HG03066 (cell line): ENCODE results near the gene KRTAP12-2.

Experiments
- ATAC-seq: cut with Tn5 transposase; IDR thresholded peaks from one replicate; pipeline ENCODE4 v1.9.1; 2021; ENCODE audit warnings: low read depth; ENCODE audit not compliant: unreplicated experiment

KRTAP12-2 gene, protein sequence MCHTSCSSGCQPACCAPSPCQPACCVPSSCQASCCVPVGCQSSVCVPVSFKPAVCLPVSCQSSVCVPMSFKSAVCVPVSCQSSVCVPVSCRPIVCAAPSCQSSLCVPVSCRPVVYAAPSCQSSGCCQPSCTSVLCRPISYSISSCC

DNA sequence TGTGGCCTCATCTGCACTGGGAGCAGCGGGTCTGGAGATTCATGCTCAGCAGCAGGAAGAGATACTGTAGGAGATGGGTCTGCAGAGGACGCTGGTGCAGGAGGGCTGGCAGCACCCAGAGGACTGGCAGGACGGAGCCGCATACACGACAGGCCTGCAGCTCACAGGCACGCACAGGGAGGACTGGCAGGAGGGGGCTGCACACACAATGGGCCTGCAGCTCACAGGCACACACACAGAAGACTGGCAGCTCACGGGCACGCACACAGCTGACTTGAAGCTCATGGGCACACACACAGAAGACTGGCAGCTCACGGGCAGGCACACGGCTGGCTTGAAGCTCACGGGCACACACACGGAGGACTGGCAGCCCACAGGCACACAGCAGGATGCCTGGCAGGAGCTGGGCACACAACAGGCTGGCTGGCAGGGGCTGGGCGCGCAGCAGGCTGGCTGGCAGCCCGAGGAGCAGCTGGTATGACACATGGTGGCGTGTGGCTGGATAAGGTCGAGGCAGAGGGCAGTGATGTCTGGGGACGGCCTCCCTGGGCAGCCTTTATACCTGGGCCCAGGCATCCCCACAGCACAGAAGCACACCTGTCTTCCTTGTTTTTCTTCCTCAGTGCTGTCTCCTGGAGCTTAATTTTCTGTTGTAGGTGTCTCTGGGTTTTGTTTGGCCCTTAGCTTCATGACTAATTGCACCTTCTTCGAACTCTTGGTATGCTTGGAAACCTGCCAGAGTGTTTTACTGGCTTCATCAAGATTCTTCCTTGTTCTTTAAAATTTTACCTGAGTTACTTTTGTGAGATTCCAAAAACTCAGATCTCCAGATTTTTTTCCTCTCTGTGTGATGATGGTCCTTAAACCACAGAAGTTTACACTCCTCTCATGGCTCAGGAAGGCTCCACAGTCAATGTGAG lies at the start of gene KRTAP12-2:
TSS of gene KRTAP12-2 (minus strand) at position 527 of the 920 bp plus-strand sequence. CDS start at position 486, 41 bp downstream.
- ATAC-seq = no peak

DNA sequence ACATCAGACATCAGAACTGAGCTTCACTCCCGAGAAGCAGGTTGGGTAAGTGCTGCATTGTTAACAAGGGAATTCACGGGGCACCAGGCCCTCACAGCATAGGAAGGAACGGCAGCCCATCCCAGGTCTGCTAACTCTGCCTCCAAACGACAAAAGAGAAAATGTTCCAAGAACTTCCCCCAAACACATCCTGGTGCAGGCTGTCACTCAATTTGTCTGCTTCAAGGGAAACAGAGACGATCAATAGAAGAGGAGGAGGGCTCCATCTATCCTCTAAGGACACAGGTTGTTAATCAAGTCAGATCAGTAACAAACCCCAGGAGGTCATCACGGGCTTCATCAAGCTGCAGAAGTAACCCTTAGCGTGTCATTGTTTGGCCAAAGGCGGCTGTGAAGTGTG lies 48.2 kb upstream of the KRTAP12-2 start:
- ATAC-seq = no peak

DNA sequence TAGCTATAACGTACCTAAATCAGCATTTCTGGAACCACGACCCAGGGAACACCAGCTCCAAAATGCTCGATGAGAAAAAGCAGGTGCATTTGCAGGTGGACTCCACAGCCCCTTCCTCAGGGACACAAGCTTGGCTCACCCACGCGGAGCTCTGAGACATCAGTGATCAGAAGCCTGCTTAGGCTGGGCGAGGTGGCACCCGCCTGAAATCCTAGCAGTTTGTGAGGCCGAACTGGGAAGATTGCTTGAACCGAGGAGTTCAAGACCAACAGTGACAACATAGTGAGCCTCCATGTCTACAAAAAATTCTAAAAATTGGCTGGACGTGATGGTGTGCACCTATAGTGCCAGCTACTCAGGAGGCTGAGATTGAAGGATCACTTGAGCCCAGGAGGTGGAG lies 47.1 kb upstream of the KRTAP12-2 start:
- ATAC-seq = no peak

DNA sequence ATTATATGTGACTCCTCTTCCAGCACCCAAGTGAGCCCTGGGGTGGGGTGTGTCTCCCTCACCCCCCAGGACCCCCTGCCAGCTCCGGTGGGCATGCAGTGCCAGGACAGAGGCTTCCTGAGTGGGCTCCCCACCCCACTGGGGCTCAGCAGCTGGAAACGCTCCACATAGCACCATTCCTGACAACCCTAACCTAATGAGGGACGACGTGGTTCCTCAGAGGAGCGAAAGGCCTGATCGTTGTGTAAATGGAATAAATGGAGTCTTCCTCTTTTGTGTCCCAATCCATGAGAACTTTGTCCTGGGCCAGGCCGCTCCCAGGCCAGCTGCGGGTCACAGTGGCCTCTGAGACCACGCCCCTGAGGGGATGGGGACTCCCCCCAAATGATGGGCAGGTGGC lies 46.4 kb upstream of the KRTAP12-2 start:
- ATAC-seq = no peak

DNA sequence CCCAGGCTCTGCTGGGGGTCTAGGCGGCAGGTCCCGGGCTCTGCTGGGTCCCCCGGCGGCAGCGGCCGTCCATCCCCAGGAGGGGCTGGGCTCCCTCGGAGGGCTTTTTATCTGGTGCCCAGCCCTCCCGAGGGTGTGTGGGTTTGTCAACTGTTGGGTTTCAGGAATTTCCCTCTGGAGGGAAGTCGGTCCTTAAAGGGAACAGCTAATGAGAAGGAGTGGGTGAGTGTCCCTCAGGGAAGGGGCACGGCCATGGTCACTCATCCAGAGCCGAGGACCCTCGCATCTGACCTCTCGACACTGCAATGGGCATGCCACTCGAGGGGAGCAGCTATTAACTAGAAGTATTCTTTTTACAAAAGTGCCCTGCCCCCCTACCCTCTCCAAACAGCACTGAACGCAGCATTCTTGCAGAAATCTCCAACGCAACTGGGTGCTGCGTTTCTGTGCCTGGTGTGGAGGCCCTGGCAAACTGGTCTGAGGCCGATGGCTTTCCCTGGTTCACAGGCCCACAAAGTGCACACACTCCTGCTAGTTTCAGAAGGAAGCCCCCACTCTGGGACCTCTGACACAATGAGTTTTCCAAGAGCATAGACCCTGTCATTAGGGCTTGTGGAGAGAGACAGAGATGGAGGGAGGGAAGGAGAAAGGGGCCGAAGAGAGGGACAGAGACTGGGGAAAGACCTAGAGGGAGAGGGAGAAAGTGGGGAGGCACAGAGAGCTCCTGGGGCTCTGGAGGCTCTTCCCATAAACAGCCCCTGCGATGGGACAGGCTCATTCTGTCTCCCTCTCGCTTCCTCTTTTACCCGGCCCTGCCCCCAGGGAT lies 45.7 kb upstream of the KRTAP12-2 start:
- ATAC-seq = no peak

DNA sequence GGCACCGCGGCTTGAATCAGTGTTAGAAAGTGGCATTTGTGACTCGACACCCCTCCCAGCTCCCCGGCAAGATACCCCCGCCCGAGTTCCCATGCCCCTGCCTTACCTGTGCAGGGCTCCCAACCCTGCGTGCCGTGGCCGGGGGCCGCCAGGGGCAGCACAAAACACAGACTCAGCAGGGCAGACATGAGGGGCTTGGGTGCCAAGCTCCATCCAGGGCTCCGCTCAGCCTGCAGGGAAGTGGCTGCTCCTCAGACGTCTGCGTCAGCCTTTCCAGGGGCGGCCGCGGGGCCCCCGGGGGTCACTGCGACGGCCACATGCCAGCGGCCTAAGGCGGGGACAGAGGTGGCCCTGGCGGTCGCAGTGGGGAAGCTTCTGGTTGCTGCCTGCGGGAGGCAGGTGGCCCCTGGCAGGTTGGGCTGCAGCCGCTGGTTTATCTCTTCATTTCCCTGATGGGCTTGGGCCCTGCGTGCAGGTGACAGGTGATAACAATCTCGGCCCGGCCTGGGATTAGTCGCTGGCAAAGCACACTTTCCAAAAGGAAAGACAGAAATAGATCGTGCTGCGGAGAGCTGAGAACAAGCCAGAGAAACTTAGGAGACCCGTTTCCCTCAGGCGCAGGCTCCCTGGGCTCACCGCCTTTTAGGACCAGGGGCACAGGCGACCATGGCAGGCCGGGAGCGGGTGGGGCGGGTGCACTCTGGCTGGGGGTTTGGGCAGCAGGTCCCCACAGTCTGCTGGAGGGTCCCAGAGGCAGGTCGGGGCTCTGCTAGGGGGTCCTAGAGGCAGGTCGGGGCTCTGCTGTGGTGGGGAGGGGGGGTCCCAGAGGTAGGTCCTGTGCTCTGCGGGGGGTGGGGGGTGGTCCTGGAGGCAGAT lies 44.8 kb upstream of the KRTAP12-2 start, which contains the start of gene TSPEAR:
TSS of gene TSPEAR (minus strand) at position 246 of the 876 bp plus-strand sequence. CDS start at position 188, 58 bp downstream.
- ATAC-seq = no peak

DNA sequence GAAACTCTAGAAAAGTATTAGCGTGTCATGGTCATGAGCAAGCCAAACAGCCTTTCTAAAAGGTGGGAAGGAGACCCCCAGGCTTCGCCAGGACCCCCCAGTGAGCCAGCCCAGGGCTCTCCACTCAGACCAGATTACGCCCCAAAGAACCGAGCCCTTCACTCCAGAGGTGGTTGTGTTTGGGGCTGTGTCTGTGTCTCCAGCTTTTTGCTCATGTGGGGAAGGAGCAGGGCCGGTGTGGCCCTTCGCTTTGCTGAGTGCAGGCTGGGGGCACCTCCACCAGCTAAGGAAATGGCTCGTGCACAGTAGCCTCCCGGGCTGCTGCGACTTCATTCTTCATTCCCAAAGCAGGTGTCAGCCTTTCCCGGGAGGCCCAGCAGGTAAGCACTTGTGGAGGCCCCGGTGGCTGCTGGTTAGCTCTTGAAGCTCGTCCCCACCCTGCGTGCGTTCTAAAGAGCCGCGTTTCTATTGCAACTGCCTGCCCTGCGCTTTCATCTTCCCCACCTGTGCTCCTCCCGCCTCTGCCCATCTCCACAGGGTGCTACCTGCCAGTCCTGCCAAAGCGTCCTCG lies 44.1 kb upstream of the KRTAP12-2 start:
- no peak for ATAC-seq

DNA sequence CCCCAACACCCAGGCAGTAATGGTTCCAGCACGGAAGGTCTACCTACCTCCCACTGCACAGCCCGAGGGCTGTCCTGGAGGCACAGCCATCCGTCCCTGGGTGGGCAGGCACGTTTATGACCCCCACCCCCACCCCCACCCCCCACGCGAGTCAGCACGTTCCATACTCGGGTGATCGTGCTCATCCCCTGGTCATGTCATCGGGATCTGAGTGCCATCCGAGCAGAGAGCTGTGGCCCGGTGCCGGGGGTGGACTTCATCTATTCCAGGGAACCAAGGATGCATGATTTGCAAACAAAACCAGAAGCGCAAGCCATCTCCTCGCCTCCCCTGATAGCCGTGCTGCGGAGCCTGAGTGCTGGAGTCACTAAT lies 43.6 kb upstream of the KRTAP12-2 start:
- no peak for ATAC-seq

DNA sequence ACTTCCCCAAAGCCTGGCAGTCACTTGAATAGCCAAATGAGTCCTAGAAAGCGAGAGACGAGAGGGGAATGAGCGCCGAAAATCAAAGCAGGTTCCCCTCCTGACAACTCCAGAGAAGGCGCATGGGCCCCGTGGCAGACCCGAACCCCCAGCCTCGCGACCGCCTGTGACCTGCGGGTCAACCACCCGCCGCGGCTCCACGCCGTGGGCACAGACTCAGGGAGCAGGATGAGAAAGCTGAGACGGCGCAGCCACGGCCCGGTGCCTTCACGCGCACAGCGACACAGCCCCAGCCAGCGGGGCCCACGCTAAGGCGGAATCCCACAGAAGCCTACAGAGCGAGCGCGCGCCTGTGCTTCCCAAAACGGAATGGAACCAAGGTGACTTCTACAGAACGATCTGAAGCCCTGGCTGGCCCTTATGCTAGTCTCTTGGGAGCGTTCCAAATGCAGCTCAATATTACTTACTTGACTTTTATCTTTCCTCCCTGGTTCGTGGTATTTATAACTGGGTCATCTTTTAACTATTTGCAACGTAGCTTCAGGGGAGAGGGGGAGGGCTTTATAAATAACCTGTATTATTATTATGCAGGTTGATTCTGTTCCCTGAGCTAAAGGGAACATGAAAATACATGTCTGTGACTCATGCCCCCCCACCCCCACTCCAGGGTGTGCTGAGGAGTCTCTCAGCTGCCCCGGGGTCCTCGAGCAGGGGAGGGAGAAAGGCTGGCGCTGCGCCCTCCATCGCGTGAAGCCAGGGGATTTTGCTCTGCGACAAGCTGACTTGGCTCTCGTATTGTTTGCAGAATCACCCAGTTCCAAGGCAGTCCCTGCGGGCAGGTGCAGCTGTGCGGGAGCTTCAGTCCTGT lies 42.9 kb upstream of the KRTAP12-2 start:
- ATAC-seq = no peak

DNA sequence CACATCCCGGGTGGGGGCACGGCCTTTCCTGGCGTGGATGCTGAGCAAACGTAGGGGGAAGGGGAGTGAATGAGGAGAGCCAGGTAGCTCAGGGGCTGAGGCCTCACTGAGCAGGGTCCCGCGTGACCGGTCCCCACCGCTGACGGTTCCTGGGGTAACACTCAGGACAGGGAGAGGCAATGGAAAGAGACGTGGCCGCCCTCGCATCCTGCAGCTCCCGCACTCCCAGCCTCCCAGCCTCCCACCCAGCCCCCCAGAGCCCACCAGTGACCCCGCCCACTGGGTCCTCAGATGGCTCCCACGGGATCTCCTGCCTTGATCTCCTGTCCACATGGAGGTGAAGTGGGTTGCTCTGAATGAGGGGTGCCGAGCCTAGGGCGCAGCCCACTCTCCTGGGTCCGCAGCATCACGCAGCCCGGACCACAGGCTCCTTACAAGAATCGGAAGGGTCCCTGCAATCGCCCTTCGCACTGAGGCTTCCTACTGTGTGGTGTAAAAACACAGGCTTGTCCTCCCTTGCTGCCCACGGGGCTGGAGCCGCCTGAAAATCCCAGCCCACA lies 42.2 kb upstream of the KRTAP12-2 start:
- ATAC-seq = no peak

DNA sequence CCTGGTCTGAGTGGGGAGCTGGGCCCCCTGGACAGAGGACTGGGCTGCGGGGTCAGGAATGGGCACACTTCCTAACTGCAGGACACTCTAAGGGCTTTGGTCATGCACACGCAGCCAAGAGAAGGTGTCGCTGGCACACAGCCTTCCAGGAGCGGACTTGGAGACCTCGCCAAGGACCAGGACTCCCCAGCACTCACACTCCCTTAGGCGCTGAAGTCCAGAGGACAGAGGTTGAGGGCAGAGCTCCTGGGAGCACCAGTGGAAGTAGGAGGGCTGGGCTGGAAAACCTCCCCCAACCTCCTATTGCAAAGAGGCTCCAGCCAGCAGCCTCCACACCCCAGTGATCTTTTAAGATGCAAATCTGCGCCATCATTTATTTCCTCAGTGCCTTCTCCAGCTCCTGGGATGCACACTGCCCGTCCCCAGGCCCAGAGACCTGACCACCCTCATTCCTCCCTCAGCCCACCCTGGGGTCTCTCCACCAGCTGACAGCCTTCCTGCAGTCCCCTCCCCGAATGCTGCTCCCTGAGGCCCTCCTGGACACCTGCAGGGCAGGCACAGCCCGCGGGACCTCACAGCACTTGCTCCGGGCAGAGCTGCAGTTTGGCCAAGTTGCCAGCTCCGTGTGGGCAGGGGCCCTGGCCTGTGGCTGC lies 41.6 kb upstream of the KRTAP12-2 start:
- ATAC-seq = no peak

DNA sequence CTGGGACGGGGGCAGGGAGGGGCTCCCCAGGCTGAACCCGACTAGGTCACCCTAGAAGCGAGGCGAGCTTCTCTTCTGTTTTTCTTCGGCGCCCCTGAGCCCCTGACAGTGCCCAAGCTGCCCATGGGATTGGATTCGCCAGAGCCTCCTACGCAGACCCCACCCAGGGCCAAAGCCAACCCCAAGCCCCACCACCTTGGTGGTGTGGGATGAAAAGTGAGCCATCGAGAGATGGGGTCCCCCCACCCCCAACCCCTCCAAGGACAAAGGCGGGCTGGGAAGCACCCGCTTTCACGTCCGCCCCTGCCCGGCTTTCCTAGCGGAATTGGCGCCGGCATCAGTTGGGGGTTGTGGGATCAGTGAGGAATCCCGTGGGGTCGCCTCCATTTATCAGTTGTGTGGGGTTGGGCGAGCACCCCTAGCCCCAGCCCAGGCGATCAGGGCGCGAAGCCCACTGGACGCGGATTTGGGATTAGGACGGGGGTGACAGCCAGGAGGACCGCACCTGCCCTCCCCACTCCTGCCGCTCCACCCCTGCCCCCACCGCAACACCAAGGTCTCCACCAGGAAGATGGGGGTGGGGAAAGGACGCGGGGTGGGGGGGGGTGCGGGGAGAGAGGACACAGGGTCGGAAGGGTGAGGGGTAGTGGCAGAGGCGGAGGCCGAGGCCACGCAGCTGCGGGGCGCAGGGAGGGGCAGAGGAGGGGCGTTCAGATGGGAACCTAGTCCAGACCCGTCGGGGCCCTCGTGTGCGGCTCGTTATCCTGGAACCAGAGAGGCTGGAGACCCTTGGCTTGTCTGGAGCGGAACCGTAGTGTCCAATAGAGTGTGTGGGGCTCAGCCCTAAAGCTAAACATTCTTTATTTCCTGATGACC lies 40.2 kb upstream of the KRTAP12-2 start:
- no peak for ATAC-seq

DNA sequence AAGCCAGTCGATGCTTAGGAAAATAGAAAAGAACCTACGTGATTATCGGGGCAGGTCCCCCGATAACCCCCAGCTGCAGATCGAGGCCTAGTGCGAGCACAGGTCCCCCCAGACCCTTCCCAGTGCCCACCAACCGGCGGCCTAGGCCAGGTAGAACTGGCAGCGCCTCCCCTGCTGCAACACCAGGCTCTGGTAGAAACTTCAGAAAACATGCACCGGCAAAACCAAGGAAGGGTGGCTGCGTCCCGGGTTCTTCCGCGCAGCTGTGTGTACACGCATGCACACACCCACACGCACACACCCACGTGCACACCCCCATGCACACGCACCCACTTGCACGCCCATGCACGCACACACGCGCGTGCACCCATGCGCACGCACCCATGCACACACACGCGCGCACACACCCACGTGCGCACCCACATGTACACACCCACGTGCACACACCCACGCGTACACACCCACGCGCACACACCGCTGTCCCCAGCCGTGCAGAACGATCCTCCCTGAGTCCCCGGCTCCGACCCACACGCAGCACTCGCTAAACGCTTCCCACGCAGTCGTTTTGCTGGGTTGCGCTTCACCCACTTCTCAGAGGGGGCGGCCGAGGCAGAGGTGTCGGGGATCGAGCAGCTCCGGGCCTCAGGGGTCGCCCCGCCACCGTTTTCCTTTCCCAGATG lies 39.4 kb upstream of the KRTAP12-2 start:
- ATAC-seq = no peak

DNA sequence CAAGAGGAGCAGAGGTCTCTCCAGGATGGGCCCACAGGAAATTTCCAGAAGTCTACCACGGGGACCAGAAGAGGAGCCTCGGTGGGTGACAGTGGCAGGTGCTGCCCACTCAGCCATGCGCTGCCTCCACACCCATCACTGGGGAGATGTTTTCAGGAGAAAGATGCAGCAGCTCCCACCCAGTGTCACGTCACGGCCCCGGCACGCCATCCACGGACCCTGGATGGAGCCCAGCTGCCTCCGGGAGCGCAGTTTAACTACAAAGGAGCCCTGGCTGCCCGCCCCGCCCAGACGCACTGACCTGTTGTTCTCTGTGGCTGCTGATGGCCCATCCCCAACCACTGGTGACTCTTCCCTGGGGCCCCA lies 37.9 kb upstream of the KRTAP12-2 start:
- no peak for ATAC-seq

DNA sequence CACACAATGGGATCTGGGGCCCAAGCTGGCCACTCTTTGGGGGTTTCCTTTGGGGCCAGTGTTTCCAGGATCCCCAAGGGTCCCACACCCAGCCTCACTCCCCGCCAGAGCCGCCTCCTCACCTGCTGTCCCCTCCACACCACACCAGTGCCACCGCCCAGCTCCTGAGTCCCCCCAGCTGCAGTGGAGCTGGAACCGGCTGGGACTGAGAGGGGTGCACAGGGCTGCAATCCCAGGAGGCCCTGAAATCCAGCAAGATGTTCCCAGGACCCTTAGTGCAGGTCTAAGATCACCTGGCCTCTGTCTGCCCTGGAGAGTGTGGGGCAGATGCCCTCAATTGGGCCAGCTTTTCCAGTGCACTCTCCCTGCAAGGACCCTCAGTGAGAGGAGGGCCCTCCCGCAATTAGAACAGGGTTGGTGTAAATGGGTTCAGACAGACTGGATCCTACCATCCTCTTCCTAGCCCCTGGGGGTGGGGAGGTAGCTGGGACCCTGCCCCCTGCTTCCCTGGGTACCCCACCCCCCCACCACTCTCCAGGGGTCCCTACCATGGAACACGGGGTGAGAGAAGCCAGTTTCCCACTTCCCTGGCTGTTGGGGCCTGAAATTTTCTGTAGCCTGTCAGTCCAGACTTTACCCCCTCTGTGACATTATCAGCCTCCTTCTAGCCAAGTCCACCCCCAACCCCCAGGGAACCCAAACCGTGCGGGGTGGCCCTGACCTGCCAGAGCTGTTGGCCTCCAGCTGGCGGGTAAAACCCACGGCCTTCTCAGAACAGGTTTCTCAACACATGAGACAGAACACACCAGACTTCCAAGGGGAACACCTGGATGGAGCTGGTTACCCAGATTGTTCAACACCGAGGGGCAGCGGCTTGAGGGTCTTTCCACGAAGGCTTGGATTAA lies 37.3 kb upstream of the KRTAP12-2 start:
- no peak for ATAC-seq
